Neuron (in vitro differentiated cells): ENCODE data around the gene TET1.
"Not testable (repeated sequence)": the region's sequence is repeated elsewhere in the genome, so short reads cannot be mapped to it uniquely, and the experiment has no call there.

ENCODE experiments used
- H2AFZ ChIP-seq: one replicate; pipeline ENCODE4 v1.6.1; 2013; ENCODE audit warnings: low read depth, mild to moderate bottlenecking, inconsistent platforms, low read length, moderate library complexity
- H3K27me3 ChIP-seq: one replicate; pipeline ENCODE4 v1.6.1; 2013; ENCODE audit warnings: low read length; ENCODE audit not compliant: insufficient read depth
- H3K36me3 ChIP-seq: one replicate; pipeline ENCODE4 v1.6.1; 2013; ENCODE audit warnings: low read length; ENCODE audit not compliant: insufficient read depth
- H3K4me1 ChIP-seq: one replicate; pipeline ENCODE4 v1.6.1; 2013; ENCODE audit warnings: low read length; ENCODE audit not compliant: insufficient read depth
- H3K4me3 ChIP-seq: 2 replicates; pipeline ENCODE4 v1.5.1; 2013; ENCODE audit warnings: mild to moderate bottlenecking, low read length, moderate library complexity
- H3K9me3 ChIP-seq: one replicate; pipeline ENCODE4 v1.6.1; 2013; ENCODE audit warnings: low read length

The TET1 gene

DNA sequence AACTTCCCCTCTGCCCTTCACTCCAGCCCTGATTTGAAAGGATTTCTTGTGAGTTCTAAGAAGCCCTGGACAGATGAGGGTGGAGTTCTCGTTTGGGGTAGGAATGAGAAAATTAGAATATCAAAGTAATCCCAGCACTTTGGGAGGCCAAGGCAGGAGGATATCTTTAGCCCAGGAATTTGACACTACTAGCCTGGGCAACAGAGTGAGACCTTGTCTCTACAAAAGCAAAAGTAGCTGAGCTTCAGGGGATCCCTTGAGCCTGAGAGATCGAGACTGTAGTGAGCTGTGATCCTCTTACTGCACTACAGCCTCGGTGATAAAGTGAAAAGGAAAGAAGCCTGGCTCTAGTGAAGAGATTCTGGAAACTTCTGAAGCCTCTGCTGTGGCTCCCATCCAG lies 76.2 kb downstream of the TET1 start:
- no peaks in the 10 kb centered on the region for H3K27me3 ChIP-seq
- no peaks in the 10 kb centered on the region for H3K36me3 ChIP-seq
- no peaks in the 10 kb centered on the region for H3K9me3 ChIP-seq
- no peak overlapping the region for H3K4me3 ChIP-seq
- no peaks in the 10 kb centered on the region for H3K4me1 ChIP-seq
- no peak overlapping the region for H2AFZ ChIP-seq

- not testable (repeated sequence) for H3K27me3 ChIP-seq, H3K4me3 ChIP-seq, H3K4me1 ChIP-seq, H2AFZ ChIP-seq, H3K9me3 ChIP-seq
- H3K36me3 ChIP-seq: peaks cover 47% of the 10 kb centered on the region
Measured at GRCh38 chr10:68643550-68643949, 83.4 kb downstream of the TET1 start.

DNA sequence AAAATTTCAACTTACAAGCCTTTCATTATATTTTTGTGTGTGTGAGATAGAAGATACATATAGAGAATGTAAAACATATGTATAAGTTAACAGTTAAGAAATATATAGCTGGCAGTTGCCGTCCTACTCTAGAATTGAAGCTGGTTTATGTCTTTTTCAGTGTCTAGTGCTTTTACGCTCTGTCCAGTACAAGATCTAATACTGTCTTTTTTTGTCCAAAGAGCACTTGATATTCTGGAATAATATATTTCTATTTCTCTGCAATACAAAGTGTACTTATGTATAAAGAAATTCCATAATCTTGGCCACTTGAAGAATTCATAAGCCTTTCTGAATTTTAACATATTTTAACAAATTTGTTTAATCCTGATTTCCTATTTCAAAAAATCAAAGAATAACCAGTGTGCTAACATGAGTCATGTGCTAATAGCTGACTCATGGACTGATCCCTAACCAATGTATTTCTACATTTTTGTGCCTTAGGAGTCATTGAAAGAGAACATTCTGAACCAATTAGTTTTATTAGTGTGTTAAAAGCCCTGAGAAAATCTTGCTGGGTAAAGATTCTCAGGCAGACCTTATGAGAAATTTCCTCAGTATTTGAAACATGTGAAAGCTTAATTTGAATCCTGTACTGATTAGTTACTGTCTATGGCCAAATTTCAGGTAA lies 87.7 kb downstream of the TET1 start:
- peaks cover 6% of the 10 kb centered on the region for H3K9me3 ChIP-seq
- peaks cover 62% of the 10 kb centered on the region for H3K36me3 ChIP-seq
- H3K27me3 ChIP-seq: no peaks in the 10 kb centered on the region
- H2AFZ ChIP-seq: no peak overlapping the region
- H3K4me1 ChIP-seq: no peaks in the 10 kb centered on the region
- H3K4me3 ChIP-seq: no peak overlapping the region

DNA sequence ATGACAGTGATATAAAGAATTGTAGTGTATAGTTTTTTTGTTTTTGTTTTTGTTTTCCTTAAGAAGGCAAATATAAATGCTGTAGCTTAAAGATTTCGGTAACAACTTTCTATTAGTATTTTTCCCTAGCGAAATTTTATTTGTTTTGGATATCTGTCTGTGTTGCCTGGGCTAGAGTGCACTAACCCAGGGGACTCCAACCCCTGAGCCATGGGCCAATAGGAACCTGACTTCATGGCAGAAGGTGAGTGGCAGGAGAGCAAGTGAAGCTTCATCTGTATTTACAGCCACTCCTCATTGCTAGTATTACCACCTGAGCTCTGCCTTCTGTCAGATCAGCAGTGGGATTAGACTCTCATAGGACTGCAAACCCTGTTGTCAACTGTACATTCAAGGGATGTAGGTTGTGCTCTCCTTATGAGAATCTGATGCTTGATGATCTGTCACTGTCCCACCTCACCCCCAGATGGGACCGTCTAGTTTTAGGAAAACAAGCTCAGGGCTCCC lies 95.5 kb downstream of the TET1 start:
- Histone ChIP-seq H3K36me3 (peaks cover 56% of the 10 kb centered on the region), H3K9me3 (peaks cover 6% of the 10 kb centered on the region), H3K4me1 (no peaks in the 10 kb centered on the region), H2AFZ (no peak overlapping the region), H3K4me3 (no peak overlapping the region), H3K27me3 (no peaks in the 10 kb centered on the region)

- no peak overlapping the region for H2AFZ ChIP-seq
- H3K4me1 ChIP-seq: no peaks in the 10 kb centered on the region
- no peak overlapping the region for H3K4me3 ChIP-seq
- no peaks in the 10 kb centered on the region for H3K9me3 ChIP-seq
- H3K27me3 ChIP-seq: no peaks in the 10 kb centered on the region
- H3K36me3 ChIP-seq: peaks cover 56% of the 10 kb centered on the region
Measured at GRCh38 chr10:68665841-68666240, 105.7 kb downstream of the TET1 start.

DNA sequence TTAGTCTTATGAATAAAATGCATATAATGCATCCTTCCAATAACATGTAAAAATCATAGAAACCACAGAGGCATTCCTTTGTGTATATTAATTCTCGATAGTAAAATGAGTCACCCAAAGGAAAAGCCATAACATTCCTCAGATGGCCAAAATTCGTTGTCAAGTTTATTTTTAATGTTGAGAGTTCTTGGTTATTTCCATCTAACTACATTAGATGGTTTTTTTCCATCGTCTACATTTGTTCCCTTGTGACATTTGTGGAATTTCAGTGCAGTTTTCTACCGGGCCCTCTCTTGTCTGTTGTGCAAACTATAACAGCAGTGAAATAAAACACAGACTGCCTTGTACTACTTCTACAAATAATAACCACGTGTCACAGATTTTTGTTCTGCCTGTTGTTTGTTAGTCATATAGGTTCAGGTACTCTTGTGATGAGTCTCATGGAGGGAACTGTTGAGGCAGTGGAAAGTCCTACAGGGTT lies 106.2 kb downstream of the TET1 start:
- H3K4me3 ChIP-seq: no peak overlapping the region
- H2AFZ ChIP-seq: no peak overlapping the region
- peaks cover 60% of the 10 kb centered on the region for H3K36me3 ChIP-seq

DNA sequence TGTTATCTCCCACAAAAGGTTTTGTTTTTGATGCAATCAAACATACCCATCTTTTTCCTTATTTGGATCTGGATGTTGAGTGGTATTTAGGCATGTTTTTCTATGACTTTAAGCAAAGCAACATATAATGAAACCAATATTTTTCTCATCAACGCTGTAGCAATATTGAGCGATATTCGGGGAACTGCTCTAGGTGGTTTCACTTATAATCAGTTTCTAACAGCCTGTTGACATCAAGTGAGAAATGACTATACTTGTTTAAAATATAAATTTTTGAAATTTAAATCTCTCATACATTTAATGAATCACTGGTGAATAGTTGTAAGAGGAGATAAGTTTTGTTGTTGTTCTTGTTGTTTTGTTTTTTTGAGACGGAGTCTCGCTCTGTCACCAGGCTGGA lies 108.1 kb downstream of the TET1 start:
- Histone ChIP-seq H3K4me3 (no peak overlapping the region), H3K27me3 (no peaks in the 10 kb centered on the region), H3K4me1 (no peaks in the 10 kb centered on the region), H3K36me3 (peaks cover 69% of the 10 kb centered on the region), H3K9me3 (no peaks in the 10 kb centered on the region), H2AFZ (no peak overlapping the region)

More for the DNA sequence above, 106.2 kb downstream of the TET1 start:
- Histone ChIP-seq H3K9me3 (no peaks in the 10 kb centered on the region), H3K4me1 (no peaks in the 10 kb centered on the region), H3K27me3 (no peaks in the 10 kb centered on the region)

- peaks cover 70% of the 10 kb centered on the region for H3K36me3 ChIP-seq
Measured at GRCh38 chr10:68668972-68669371, 108.8 kb downstream of the TET1 start.

DNA sequence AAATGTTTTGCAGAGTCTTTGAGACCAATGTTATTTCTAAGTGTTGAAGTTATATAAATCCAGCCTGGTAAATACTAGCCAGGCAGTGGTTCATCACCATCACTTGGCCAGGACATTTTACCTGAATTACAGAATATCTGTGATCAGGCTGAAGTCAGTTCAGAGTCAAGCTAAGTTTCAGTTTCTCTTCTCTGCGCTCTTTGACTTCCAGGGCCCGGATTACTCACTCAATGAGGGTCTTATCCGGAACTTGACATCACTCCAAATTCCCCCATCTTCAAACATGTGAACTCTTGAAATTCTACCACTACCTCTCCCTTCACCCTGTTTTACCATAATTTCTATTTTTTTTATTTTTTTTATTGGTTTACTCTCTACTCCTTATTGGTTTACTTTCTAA lies 124.3 kb downstream of the TET1 start:
- no peak overlapping the region for H3K4me3 ChIP-seq
- H3K27me3 ChIP-seq: no peaks in the 10 kb centered on the region
- peaks cover 67% of the 10 kb centered on the region for H3K36me3 ChIP-seq
- H3K4me1 ChIP-seq: no peaks in the 10 kb centered on the region
- H2AFZ ChIP-seq: no peak overlapping the region
- no peaks in the 10 kb centered on the region for H3K9me3 ChIP-seq

More at GRCh38 chr10:68668972-68669371, 108.8 kb downstream of the TET1 start:
- H3K27me3 ChIP-seq: no peaks in the 10 kb centered on the region
- H2AFZ ChIP-seq: no peak overlapping the region
- H3K9me3 ChIP-seq: no peaks in the 10 kb centered on the region
- no peak overlapping the region for H3K4me3 ChIP-seq
- H3K4me1 ChIP-seq: no peaks in the 10 kb centered on the region

DNA sequence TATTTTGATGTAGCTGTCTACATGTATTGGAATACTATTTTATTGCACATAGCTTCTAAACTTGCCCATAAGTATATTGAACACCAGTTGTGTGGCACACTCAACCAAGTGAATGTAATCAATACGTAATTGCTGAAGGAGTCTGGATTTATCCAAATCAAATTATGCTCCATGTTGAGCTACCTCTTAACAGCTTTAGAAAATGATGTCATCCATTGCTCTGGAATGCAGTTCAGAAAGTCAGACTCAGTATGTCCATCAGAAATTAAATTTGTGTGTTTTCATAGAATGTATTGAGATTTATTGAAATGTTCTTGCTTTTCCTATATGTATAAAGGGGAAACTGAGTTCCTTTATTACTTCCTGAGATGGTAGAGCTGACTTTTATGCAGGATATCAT lies 135.9 kb downstream of the TET1 start:
- peaks cover 14% of the 10 kb centered on the region for H3K36me3 ChIP-seq

GRCh38 chr10:68697106-68697505 lies 137.0 kb downstream of the TET1 start:
- Histone ChIP-seq H3K27me3 (no peaks in the 10 kb centered on the region), H3K4me3 (no peak overlapping the region), H3K36me3 (peaks cover 3% of the 10 kb centered on the region), H3K9me3 (no peaks in the 10 kb centered on the region), H3K4me1 (no peaks in the 10 kb centered on the region), H2AFZ (no peak overlapping the region)

More for the DNA sequence above, 135.9 kb downstream of the TET1 start:
- H3K27me3 ChIP-seq: no peaks in the 10 kb centered on the region
- H3K9me3 ChIP-seq: no peaks in the 10 kb centered on the region
- no peak overlapping the region for H3K4me3 ChIP-seq
- H2AFZ ChIP-seq: no peak overlapping the region
- H3K4me1 ChIP-seq: no peaks in the 10 kb centered on the region

DNA sequence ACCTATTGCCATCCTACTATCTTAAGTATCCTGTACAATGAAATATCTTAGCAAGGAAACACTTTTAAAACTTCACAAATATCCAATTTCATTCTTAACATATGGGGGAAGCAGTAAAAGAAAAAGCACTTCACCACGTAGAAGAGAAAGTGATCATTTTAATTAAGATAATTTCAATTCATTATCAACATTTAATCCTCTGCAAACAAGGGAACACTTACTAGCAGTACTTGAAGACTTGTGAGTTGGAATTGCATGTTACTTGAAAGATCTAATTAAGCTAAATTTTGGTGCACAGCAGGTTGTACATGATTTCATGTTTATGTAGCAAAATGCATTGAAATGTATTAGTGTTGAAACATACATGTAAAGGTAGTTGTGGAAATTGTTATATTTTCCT lies 140.1 kb downstream of the TET1 start:
- Histone ChIP-seq H3K9me3 (no peaks in the 10 kb centered on the region), H2AFZ (no peak overlapping the region), H3K4me1 (no peaks in the 10 kb centered on the region), H3K4me3 (no peak overlapping the region), H3K27me3 (no peaks in the 10 kb centered on the region), H3K36me3 (no peaks in the 10 kb centered on the region)

DNA sequence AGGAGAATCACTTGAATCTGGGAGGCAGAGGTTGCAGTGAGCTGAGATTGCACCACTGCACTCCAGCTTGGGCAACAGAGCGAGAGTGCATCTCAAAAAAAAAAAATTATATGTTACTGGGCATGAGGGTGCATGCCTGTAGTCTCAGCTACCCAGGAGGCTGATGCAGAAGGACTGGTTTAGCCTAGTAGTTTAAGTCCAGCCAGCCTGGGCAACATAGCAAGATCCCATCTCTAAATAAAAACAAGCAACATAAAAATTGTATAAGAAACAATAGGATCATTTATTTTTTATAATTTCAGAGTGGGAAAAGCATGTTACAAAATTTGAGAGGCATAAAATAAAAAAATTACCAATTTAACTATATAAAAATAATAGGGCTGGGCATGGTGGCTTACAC lies 145.4 kb downstream of the TET1 start:
- no peaks in the 10 kb centered on the region for H3K27me3 ChIP-seq
- H2AFZ ChIP-seq: no peak overlapping the region
- no peak overlapping the region for H3K4me3 ChIP-seq
- H3K36me3 ChIP-seq: no peaks in the 10 kb centered on the region
- no peaks in the 10 kb centered on the region for H3K4me1 ChIP-seq
- H3K9me3 ChIP-seq: no peaks in the 10 kb centered on the region

DNA sequence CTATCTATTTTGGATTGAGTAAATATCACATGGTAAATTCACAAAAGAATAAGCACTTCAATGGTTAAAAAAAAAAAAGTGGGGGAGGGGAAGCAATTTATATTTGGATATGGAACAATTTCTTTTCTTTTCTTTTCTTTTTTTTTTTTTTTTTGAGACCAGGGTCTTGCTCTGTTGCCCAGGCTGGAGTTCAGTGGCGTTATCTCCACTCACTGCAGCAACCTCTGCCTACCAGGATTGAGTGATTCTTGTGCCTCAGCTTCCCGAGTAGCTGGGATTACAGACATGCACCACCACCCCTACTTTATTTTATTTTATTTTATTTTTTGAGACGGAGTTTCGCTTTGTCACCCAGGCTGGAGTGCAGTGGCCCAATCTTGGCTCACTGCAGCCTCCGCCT lies 148.8 kb downstream of the TET1 start:
- H3K4me1 ChIP-seq, H2AFZ ChIP-seq, H3K36me3 ChIP-seq, H3K27me3 ChIP-seq, H3K4me3 ChIP-seq, H3K9me3 ChIP-seq: not testable (repeated sequence)
